T-helper 22 cell (primary cell): ENCODE measurements around the gene ARX.

ENCODE experiments used
- DNase-seq: peaks from one replicate; pipeline ENCODE4 v3.0.0-alpha.2; 2020; ENCODE audit warnings: low read depth

ARX gene

GRCh38 chrX:25016938-25017598 is 1.3 kb upstream of the ARX start:
- DNase-seq, result no peak

- no peak for DNase-seq
These were observed 551 bp upstream of the ARX start for GRCh38 chrX:25016361-25016671.

GRCh38 chrX:25014366-25014838 is 1.4 kb downstream of the ARX start:
- DNase-seq, result no peak

GRCh38 chrX:25013632-25014365 is 2.0 kb downstream of the ARX start:
- DNase-seq, result no peak

- no peak for DNase-seq
These were observed 2.8 kb downstream of the ARX start for GRCh38 chrX:25012793-25013631.

GRCh38 chrX:25012433-25012735 is 3.4 kb downstream of the ARX start:
- DNase-seq, result no peak

- no peak for DNase-seq
These were observed 4.0 kb downstream of the ARX start for GRCh38 chrX:25011589-25012432.

GRCh38 chrX:25010784-25011588 is 4.8 kb downstream of the ARX start:
- no peak for DNase-seq

- no peak for DNase-seq
These were observed 6.4 kb downstream of the ARX start for GRCh38 chrX:25009407-25009806.

GRCh38 chrX:25007059-25008053 is 8.4 kb downstream of the ARX start:
- no peak for DNase-seq

GRCh38 chrX:25006586-25007058 is 9.1 kb downstream of the ARX start:
- DNase-seq, result no peak

GRCh38 chrX:25005382-25006185 is 10.2 kb downstream of the ARX start:
- no peak for DNase-seq

GRCh38 chrX:25005034-25005381 is 10.8 kb downstream of the ARX start:
- no peak for DNase-seq

GRCh38 chrX:25004485-25005032 is 11.2 kb downstream of the ARX start:
- no peak for DNase-seq

GRCh38 chrX:25004040-25004439 is 11.7 kb downstream of the ARX start:
- no peak for DNase-seq

GRCh38 chrX:25003066-25003849 is 12.5 kb downstream of the ARX start:
- DNase-seq, result no peak

GRCh38 chrX:25002661-25003020 is 13.1 kb downstream of the ARX start:
- DNase-seq, result no peak
